SK-N-MC (cell line): ENCODE measurements around the gene RPS25.
"Not testable (repeated sequence)": the region's sequence is repeated elsewhere in the genome, so short reads cannot be mapped to it uniquely, and the experiment has no call there.

Experiments
- DNase-seq: peaks from one replicate; pipeline ENCODE4 v3.0.0-alpha.2; 2011; ENCODE audit warnings: low read depth, low spot score
- H3K27ac ChIP-seq: fragments of 200-600 bp; sonication (generic); 2 replicates; pipeline ENCODE4 v1.5.1; 2016; ENCODE audit warnings: mixed run types
- H3K36me3 ChIP-seq: fragments of 200-600 bp; sonication (generic); 2 replicates; pipeline ENCODE4 v1.6.1; 2017; ENCODE audit warnings: antibody characterized with exemption, low read length, mixed read lengths; ENCODE audit not compliant: insufficient read depth
- H3K4me3 ChIP-seq: fragments of 200-600 bp; sonication (generic); 2 replicates; pipeline ENCODE4 v1.5.1; 2016
- H3K9ac ChIP-seq: fragments of 200-600 bp; sonication (generic); 2 replicates; pipeline ENCODE4 v1.8.0; 2017; ENCODE audit warnings: mixed run types, mixed read lengths; ENCODE audit not compliant: insufficient read length
- H3K9me3 ChIP-seq: fragments of 200-600 bp; sonication (generic); 2 replicates; pipeline ENCODE4 v1.6.1; 2017; ENCODE audit warnings: low read depth, mild to moderate bottlenecking, antibody characterized with exemption, low read length, moderate library complexity, mixed read lengths
- EZH2 ChIP-seq: fragments of 200-600 bp; sonication (generic); IDR thresholded peaks from one replicate; pipeline ENCODE4 v1.6.1; 2017; ENCODE audit warnings: antibody characterized with exemption
- FOXP2 ChIP-seq: optimal IDR thresholded peaks from 2 replicates; pipeline ENCODE3; 2011; ENCODE audit warnings: mild to moderate bottlenecking, moderate library complexity; ENCODE audit not compliant: insufficient read depth; ENCODE audit errors: extremely low read length, control extremely low read depth
- POLR2AphosphoS5 ChIP-seq: IDR thresholded peaks from 2 replicates; pipeline ENCODE4 v1.6.1; 2012; ENCODE audit warnings: mild to moderate bottlenecking, low read depth, low read length, borderline replicate concordance

Gene RPS25

DNA sequence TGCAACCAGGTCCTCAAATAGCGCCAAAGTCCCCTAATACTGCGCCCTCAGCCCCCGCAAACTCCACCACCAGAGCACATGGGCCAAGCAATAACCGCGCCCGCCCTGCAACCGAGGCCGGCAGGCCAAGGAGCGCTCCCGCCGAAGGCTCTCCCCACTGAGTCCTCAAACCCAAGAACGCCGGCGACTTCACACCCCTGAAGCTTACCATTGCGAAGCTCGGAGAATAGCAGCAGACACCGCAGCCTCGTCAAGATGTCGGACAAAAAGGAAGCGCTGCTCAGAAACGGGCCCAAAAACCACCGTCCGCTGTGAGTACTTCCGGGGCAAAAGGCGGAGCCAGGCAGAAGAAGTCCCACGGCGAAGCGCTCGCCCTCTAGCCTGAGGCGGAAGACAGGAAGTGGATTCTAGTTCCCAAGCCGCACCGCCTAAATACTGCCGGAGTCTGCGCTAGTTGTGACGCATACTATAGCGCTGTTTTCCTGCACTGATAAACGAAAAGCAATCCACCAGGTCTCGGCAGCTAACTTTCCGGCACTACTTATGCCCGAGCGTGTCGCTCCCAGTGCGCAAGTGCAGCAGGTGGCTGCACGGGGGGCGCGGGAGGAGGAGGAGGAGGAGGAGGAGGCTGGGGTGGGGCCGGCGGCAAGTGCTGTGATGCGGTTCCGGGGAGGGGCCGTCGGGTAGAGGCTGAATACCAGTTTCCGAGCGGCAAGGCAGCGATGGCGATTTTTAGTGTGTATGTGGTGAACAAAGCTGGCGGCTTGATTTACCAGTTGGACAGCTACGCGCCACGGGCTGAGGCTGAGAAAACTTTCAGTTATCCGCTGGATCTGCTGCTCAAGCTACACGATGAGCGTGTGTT is at the start of gene RPS25, which contains the start of gene TRAPPC4:
TSS of gene RPS25 (minus strand) at position 270 of the 865 bp plus-strand sequence. CDS start at position 211, 59 bp downstream.
TSS of gene TRAPPC4 (plus strand) at position 693 of the 865 bp plus-strand sequence. CDS start at position 723, 30 bp downstream.
- peak within 1 kb of the TSS; percentile 100 for H3K4me3 ChIP-seq
- H3K27ac ChIP-seq, result peak within 1 kb of the TSS; percentile 93
- peak; percentile 86 for TF ChIP-seq POLR2AphosphoS5
- no peak for TF ChIP-seq EZH2
- peak; percentile 85 for TF ChIP-seq FOXP2
- H3K9me3 ChIP-seq, result no peaks in the 10 kb centered on the region
- H3K36me3 ChIP-seq, result peaks cover 66% of the 10 kb centered on the region
- H3K9ac ChIP-seq, result peak within 1 kb of the TSS; percentile 100
- peak; percentile 86 for DNase-seq

- DNase-seq, result peak; percentile 50
- peaks cover 17% of the 10 kb centered on the region; the same call in 1 of the 2 replicates for H3K36me3 ChIP-seq
- peak within 1 kb of the TSS; percentile 59; the same call in 1 of the 2 replicates for H3K27ac ChIP-seq
Measured at GRCh38 chr11:119067371-119068222, 49.5 kb upstream of the RPS25 start, which contains the start of gene VPS11. Gene VPS11 (plus strand): TSS chr11:119067818. CDS start chr11:119067824, 6 bp downstream.

GRCh38 chr11:119065369-119065768 is 47.2 kb upstream of the RPS25 start:
- H3K9me3 ChIP-seq, result no peaks in the 10 kb centered on the region
- TF ChIP-seq FOXP2 (no peak), POLR2AphosphoS5 (no peak), EZH2 (no peak)
- peak; percentile 20 for DNase-seq

More at GRCh38 chr11:119067371-119068222, 49.5 kb upstream of the RPS25 start, which contains the start of gene VPS11:
- Histone ChIP-seq H3K4me3 (peak within 1 kb of the TSS; percentile 96), H3K9ac (peak within 1 kb of the TSS; percentile 95), H3K9me3 (no peaks in the 10 kb centered on the region)
- TF ChIP-seq EZH2 (no peak), POLR2AphosphoS5 (peak; percentile 77), FOXP2 (peak; percentile 32)

DNA sequence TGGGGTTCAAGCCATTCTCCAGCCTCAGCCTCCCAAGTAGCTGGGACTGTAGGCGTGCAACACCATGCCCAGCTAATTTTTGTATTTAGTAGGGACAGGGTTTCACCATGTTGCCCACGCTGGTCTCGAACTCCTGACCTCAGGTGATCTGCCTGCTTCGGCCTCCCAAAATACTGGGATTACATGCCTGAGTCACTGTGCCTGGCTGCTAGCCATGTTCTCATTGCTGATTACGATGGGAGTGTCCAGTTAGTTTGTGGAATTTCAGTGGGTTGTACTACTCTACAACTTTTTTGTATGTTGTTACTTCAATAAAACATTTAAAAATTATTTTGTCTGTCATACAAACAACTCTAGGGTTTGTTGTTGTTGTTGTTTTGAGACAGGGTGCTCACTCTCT is 44.6 kb upstream of the RPS25 start:
- Histone ChIP-seq H3K4me3 (no peak overlapping the region), H3K9ac (no peak overlapping the region), H3K9me3 (no peaks in the 10 kb centered on the region), H3K27ac (no peak overlapping the region), H3K36me3 (no peaks in the 10 kb centered on the region)
- TF ChIP-seq POLR2AphosphoS5 (no peak), EZH2 (no peak), FOXP2 (no peak)
- DNase-seq, result no peak

More at GRCh38 chr11:119065369-119065768, 47.2 kb upstream of the RPS25 start:
- H3K36me3 ChIP-seq, result peaks cover 9% of the 10 kb centered on the region; the same call in 1 of the 2 replicates
- H3K4me3 ChIP-seq, result no peak overlapping the region
- H3K9ac ChIP-seq, result no peak overlapping the region
- no peak overlapping the region for H3K27ac ChIP-seq

DNA sequence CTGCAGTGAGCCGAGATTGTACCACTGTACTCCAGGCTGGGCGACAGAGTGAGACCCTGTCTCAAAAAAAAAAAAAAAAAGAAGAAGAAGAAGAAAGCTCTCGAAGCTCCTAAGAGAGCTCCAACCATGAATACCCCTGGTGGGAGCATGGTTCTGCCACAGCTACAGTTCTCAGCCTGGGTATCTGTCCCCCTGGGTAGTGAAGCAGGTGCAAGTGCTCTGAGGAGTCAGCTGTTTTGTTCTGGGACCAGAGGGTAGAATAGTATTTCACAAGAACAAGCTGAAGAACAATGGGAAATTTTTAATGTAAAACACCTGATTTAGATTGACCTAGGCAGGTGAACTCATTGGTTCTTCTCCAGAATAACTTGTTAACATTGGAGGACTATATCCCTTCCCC is 43.1 kb upstream of the RPS25 start:
- Histone ChIP-seq H3K9me3 (no peaks in the 10 kb centered on the region), H3K4me3 (no peak overlapping the region), H3K36me3 (no peaks in the 10 kb centered on the region), H3K9ac (no peak overlapping the region), H3K27ac (no peak overlapping the region)
- TF ChIP-seq EZH2 (no peak), POLR2AphosphoS5 (no peak), FOXP2 (no peak)
- no peak for DNase-seq

DNA sequence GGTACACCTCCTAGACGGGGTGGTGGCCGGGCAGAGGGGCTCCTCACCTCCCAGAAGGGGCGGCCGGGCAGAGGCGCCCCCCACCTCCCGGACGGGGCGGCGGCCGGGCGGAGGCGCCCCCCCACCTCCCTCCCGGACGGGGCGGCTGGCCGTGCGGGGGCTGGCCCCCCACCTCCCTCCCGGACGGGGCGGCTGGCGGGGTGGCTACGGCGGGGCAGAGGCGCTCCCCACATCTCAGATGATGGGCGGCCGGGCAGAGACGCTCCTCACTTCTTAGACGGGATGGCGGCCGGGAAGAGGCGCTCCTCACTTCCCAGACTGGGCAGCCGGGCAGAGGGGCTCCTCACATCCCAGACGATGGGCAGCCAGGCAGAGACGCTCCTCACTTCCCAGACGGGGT is 41.0 kb upstream of the RPS25 start:
- not testable (repeated sequence) for H3K9ac ChIP-seq, DNase-seq, H3K4me3 ChIP-seq, H3K9me3 ChIP-seq, H3K27ac ChIP-seq
- peaks cover 12% of the 10 kb centered on the region for H3K36me3 ChIP-seq

DNA sequence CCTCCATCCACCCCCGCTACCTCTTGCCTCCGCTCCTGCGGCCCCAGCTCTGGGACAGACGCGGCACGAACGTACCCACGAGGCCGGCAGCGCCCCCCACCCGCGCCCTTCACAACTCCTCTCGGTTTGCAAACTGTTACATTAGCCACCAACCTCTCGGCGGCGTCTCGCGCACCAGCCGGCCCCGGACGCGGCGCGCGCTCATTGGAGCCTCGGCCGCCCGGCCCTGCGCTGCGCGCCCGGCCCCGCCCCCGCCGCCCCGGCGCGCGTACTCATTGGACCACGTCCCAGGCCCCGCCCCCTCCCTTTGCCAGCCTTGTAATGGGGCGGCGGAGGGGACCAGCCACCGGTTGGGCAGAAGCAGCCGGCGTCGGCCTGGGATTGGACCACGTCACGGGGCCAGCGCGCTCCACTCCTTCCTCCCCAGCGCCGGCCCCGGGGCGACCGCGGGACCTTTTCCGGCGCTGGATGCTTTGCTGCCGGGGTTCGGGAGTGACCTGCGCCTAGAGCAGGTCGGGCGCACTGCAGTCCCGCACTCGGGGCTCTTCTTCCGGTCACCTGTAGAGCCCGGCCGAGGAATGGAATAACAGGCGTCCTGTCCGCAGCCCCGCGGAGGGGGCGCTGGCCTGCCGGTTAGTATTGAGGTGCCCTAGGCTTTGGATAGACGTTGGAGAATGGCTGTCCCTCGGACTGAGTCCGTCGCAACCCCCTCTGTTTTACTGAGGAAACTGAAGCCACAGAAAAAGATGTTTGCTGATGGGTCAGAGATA is 39.0 kb upstream of the RPS25 start, which contains the start of gene HYOU1:
TSS of gene HYOU1 (minus strand) at position 206 of the 770 bp plus-strand sequence. CDS start 1,045 bp downstream, outside the sequence.
- TF ChIP-seq POLR2AphosphoS5 (peak; percentile 80; the same call in 1 of the 2 replicates), EZH2 (no peak)
- peak; percentile 57 for DNase-seq

More for the DNA sequence above, 39.0 kb upstream of the RPS25 start, which contains the start of gene HYOU1:
- Histone ChIP-seq H3K9ac (peak within 1 kb of the TSS; percentile 91), H3K27ac (peak within 1 kb of the TSS; percentile 64; the same call in 1 of the 2 replicates), H3K36me3 (peaks cover 30% of the 10 kb centered on the region), H3K9me3 (no peaks in the 10 kb centered on the region), H3K4me3 (peak within 1 kb of the TSS; percentile 95)
